HFFc6 (cell line): ENCODE measurements around the gene CHTF8. TPM values are rescaled to one million over a fixed set of nuclear protein-coding genes. Genes with fewer than 3 reads are reported as not detected.

Experiments used
- DNase-seq: peaks from one replicate; pipeline ENCODE4 v3.0.0-alpha.2; 2018
- H3K27ac Mint-ChIP-seq: 2 replicates; pipeline ENCODE4 v1.8.0; 2020; ENCODE audit warnings: mild to moderate bottlenecking, mixed read lengths
- H3K27me3 Mint-ChIP-seq: 2 replicates; pipeline ENCODE4 v1.8.0; 2021; ENCODE audit warnings: mild to moderate bottlenecking, moderate library complexity, mixed read lengths; ENCODE audit not compliant: insufficient read depth
- H3K36me3 Mint-ChIP-seq: 2 replicates; pipeline ENCODE4 v1.8.0; 2021; ENCODE audit warnings: low read depth, mixed read lengths
- H3K4me1 Mint-ChIP-seq: 2 replicates; pipeline ENCODE4 v1.8.0; 2020; ENCODE audit warnings: low read depth, mixed read lengths
- H3K4me3 Mint-ChIP-seq: 2 replicates; pipeline ENCODE4 v1.8.0; 2020; ENCODE audit warnings: mild to moderate bottlenecking, moderate library complexity, mixed read lengths
- H3K9me3 Mint-ChIP-seq: 2 replicates; pipeline ENCODE4 v1.8.0; 2020; ENCODE audit warnings: mild to moderate bottlenecking, mixed read lengths
- CTCF ChIP-seq: fragments of 200-600 bp; sonication (generic); IDR thresholded peaks from 2 replicates; pipeline ENCODE4 v1.5.0; 2021; ENCODE audit warnings: antibody characterized with exemption, mild to moderate bottlenecking
- total RNA-seq, 6 experiments: library from RNA; stranded (reverse); fragmentation: NEBNext Ultra II Directional; extraction: Animal tissue kit (Norgen Biotek cat#: 25700); gene quantifications; 2 replicates in 1 of 6; 3 replicates in 5 of 6; pipeline ENCODE4 v1.2.3, GENCODE V29; 2021

CHTF8 gene
- total RNA-seq, 6 experiments from 2014 or later = 103 to 149 (median 125) TPM

- H3K36me3 Mint-ChIP-seq = peaks cover 20% of the 10 kb centered on the region
- no peak for TF ChIP-seq CTCF
- H3K9me3 Mint-ChIP-seq = no peaks in the 10 kb centered on the region
- H3K4me1 Mint-ChIP-seq = no peaks in the 10 kb centered on the region
- H3K27ac Mint-ChIP-seq = no peak overlapping the region
- no peak for DNase-seq
- H3K4me3 Mint-ChIP-seq = no peak overlapping the region
- H3K27me3 Mint-ChIP-seq = peaks cover 2% of the 10 kb centered on the region; the same call in 1 of the 2 replicates
Observed at GRCh38 chr16:69114346-69114975, 17.9 kb downstream of the CHTF8 start.

- no peak for TF ChIP-seq CTCF
- no peaks in the 10 kb centered on the region for H3K9me3 Mint-ChIP-seq
- no peak for DNase-seq
- peaks cover 19% of the 10 kb centered on the region for H3K36me3 Mint-ChIP-seq
- peaks cover 2% of the 10 kb centered on the region; the same call in 1 of the 2 replicates for H3K27me3 Mint-ChIP-seq
- no peaks in the 10 kb centered on the region for H3K4me1 Mint-ChIP-seq
- H3K4me3 Mint-ChIP-seq = no peak overlapping the region
- H3K27ac Mint-ChIP-seq = no peak overlapping the region
Observed at GRCh38 chr16:69113216-69113615, 19.2 kb downstream of the CHTF8 start.

GRCh38 chr16:69112285-69113129, 19.9 kb downstream of the CHTF8 start:
- Mint-ChIP-seq H3K27ac (no peak overlapping the region), H3K9me3 (no peaks in the 10 kb centered on the region), H3K4me1 (no peaks in the 10 kb centered on the region), H3K36me3 (peaks cover 12% of the 10 kb centered on the region), H3K4me3 (no peak overlapping the region), H3K27me3 (peaks cover 5% of the 10 kb centered on the region)
- no peak for DNase-seq
- peak; percentile 86 for TF ChIP-seq CTCF

DNA sequence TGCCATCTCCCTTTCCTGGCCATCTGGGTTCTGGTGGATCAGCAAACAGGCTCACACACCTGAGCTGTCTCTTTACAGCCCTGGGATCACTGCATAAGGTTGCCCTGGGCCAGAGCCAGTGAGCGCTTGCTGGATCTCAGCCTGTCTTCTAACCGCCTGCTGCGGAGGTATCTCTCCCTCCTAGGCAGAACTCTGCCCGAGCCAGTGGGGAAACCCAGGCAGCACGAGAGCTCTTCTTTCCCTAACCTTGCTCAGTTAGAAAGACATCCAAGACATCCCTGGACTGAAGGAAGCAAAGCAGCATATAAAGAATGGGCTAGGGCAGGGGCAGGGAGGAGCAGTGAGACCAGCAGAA, 20.5 kb downstream of the CHTF8 start:
- DNase-seq = no peak
- Mint-ChIP-seq H3K36me3 (peaks cover 12% of the 10 kb centered on the region), H3K4me1 (0 out of 2 replicates have a peak, but pooled peaks cover 4% of the 10 kb centered on the region), H3K9me3 (no peaks in the 10 kb centered on the region), H3K4me3 (no peak overlapping the region), H3K27me3 (peaks cover 10% of the 10 kb centered on the region), H3K27ac (no peak overlapping the region)
- no peak for TF ChIP-seq CTCF

DNA sequence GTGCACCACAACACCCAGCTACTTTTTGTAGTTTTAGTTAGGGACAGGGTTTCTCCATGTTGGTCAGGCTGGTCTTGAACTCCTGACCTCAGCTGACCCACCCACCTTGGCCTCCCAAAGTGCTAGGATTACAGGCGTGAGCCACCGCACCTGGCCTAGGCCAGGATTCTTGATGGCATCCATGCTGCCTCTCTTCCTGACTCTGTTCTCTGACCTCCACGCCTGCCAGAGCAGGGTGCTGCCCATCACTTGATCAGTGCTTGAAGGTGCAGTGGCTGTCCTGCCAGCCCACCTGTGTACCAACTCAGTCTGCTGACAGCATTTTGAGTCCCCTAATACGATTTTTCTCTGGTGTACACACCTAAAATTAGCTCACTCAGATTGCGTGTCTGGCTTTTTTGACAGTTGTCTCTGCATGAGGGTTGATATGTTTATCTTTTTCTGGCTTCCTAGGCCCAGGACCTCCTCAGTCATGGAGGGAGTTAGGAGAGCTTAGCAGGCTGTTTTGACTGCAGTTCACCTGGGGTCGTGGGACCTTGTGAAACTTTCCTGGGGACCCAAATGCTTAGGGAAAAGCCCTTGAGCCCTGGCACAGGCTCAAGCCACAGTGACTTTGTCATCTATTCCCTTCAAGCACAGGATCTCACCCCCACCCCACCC, 21.0 kb downstream of the CHTF8 start:
- H3K9me3 Mint-ChIP-seq = no peaks in the 10 kb centered on the region
- H3K27me3 Mint-ChIP-seq = peaks cover 12% of the 10 kb centered on the region
- no peak for TF ChIP-seq CTCF
- peaks cover 12% of the 10 kb centered on the region for H3K36me3 Mint-ChIP-seq
- DNase-seq = no peak
- 0 out of 2 replicates have a peak, but pooled peaks cover 4% of the 10 kb centered on the region for H3K4me1 Mint-ChIP-seq
- no peak overlapping the region for H3K27ac Mint-ChIP-seq
- H3K4me3 Mint-ChIP-seq = no peak overlapping the region
